CD4-positive, alpha-beta T cell treated with Interleukin-4 for 1 hour (primary cell): Measurements from ENCODE around the gene MARCHF3.

Experiments
- DNase-seq, 2 donors: peaks; one replicate each; pipeline ENCODE4 v3.0.0-alpha.2; 2020 to 2022

Gene MARCHF3

DNA sequence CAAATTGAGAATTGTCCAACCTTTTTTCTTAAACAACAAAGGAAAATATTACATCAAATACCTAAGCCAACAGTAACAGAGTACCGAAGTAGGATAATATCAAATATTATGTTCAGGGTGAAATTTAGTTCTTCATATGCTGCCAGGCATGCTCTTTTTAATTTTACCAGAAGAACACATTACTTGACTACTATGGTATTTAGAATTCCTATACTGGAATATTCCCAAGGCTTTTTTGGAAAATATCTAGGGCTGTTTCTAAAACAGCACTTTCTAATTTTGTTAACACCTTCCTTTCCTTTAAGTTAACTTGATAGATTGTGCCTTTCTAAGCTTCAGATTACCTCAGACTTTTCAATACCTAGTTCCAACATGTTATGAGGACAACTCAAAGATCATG is 48.7 kb downstream of the MARCHF3 start:
- DNase-seq: no peak

DNA sequence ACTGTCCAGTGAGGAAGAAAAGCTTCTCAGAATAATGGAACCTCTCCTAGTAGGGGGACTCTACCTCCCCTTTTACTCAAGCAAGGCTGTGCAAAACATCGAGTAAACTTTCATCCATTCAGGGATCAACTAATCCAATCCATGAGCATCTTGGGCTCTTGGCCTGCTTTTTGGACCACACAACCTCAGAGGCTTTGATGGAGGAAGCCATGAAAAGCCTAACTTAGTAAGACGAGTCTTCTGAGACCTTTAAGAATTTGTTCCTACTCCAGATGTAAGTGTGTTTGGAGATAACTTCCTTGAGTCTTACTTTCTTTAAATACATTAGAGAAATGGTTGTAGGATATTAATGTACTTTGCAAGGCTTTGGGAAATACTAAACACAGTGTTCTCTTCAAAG is 49.1 kb downstream of the MARCHF3 start:
- no peak for DNase-seq

DNA sequence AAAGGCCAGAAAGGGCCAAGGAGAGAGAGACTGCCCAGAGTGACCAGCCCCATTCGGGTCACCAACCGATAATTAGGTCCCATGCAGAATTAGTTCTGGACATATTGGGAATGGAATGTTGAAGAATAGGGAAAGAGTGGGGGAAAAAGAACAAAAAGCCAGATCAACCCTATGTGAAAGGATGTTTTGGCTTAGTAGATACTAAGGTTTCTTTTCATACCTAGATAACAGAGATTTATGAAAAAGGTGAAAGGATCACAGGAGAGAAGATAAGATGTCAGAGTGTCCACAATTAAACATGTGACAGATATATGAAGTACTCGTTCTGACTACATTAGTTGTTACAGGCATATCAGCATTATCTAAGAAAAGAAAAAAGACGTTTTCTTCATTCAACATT is 52.1 kb downstream of the MARCHF3 start:
- no peak for DNase-seq

DNA sequence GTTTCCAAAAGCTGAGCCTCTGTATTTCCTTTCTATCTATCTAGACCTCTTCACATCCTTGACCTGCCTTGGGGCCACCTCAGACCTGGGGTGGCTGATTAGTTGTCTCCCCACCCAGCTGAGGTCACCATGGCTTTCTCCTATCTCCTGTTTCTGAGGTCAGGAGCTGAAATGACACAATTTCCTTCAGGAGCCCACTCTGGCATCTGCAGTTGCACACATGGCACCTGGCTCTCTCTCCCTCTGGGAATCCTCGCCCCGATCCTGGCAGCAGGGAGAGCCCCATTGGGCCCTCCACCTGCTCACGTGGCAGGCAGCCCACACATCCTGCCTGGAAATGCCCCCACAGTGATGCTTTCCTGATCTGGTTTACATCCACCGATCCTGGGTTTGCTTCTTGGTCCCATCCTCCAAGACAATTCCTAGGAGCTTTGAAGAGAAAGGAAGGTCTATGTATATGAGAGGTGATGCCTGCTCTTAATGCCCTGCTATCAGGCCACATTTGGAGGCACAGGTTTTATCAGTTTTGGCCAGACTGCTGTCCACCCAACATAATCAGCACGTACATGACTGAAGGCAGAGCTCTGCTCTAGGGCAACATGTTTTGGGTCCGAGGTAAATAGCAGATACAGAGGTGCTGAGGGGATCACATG is 53.7 kb downstream of the MARCHF3 start:
- DNase-seq: no peak

DNA sequence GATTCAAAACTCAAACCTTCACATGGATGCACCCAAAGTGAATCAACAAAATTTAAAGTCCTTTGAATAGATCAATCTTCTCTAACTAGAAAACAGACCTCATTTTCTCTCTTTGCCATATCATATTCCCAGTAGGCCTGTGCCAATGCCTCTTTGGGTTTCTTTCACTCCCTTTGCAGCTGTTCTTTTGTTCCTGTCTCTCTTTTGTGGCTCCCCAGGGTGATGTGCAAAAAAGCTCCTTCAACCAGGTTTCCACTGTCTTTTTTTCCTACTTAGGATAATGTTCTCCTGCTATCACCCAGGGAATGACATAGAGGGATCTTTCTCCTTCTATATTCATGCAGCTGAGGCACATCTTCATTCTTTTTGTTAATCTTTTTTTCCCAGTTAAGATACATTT is 54.6 kb downstream of the MARCHF3 start:
- no peak for DNase-seq

DNA sequence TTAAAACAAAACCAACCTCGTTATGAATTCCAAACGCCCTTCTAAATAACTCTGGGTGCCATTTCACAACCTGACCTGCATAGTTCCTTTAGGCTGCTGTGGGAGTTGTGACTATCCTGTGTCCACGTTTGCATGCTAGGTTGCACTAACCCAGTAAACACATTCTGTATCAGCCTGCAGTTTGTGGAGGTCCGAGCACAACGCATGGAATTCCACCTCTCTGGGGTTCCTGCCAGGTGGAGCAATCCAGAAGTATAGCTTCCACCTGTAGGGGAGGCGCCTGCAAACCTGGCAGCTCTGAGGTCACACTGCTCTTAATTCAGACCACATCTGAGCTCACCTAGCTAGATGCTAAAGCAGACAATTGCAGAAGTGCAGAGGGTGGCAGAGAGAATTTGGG is 57.2 kb downstream of the MARCHF3 start:
- no peak for DNase-seq

DNA sequence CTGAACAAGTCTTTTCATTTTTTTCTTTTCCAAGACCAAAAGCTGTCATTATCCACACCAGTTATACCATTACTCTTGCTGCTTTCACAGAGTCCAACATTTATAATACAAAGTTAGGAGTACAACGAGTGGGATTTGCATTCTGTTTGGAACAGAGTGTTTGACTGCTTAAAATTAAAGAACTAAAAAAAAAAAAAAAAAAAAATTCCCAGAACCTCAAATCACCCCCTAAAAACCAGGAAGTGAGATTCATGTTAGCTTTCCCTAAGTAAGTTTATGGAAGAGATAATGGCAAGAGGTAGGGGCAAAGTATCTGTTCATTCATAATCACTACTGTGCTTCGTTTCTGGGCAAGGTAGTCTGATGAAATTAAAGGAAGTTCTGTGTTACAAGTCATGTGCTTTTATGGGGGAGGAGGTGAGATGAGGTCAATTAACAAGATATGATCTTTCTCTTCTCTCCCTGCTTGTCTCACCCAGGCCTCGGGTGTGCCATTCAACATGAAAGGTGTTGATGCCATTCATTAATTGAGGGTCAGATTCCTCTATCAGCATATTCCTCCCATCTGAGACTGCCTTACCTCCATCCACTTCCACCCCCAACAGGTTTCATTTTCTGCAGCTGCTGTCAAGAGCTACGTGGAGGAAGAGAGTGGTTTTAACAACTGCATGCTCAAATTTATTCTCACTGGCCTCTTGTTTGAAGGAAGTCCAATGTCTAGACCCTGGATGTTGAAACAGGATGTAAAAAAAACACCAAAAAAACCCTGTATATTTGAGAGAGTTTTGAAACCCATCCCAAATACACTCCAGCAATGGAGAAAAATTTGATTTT is 58.1 kb downstream of the MARCHF3 start:
- peak; percentile 38 to 55 for DNase-seq

DNA sequence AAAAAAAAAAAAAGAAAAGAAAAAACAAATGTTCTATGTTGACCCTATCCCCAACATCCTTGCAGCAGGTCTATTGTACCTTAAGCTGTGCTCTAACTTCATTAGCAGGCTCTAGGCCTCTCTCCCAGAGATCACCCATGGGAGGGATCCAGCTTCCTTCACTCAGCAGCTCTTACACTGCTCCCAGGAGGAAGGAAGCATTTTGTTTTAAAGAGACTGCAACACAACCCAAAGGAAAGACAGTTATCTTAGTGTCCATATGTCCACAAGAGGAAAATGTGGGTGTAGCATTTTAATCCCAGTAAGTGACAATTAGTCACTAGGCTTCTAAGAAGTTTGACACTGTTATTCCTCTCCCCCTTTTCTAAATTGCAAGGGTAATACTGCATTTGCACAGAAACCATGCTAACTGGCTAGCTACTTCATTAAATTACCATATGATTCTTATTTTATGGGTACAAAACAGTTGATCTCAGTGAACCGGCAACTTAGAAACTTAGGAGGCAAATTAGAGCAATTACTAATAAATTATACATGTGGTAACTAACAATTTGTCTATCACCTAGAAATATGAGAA is 58.8 kb downstream of the MARCHF3 start:
- no peak for DNase-seq

DNA sequence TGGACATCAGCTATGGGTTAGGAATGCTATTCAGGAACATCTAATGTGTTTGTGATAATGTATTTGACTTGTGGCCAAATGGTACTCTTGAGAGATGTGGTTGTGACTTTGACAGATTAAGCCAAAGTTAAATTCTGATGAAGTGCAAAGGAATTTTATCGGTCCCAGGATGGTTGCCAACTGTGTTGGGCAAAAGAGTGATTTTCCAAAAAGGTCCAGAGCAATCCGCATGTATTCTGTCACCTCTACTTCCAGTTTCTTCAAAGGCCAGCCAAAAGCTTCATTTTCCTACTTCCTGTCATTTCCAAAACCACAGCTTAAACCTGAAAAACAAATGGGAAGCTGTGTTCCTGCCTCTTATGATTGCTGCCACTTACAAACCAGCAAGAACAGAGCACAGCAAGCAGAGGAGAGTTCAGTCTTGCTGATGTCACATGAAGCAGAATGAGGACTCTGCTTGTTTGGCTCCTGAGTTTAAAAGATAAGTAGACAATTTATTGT is 59.8 kb downstream of the MARCHF3 start:
- no peak for DNase-seq

DNA sequence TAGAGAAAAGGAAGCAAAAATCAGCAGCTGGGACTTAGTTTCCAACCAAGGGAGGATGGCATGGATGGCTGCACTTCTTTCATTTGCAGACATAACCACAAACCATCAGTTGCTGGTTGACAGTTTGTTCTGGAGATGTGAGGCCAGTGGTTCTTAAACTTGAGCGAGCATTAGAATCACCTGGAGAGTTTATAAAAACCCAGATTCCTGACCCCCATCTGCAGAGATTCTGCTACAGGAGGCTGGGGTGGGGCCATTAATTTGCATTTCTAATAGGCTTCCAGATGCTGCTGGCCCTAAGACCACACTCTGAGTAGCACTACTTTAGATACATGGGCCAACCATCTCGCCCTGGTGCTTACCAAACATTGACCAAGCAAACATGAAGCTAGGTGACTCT is 60.8 kb downstream of the MARCHF3 start:
- DNase-seq: no peak

DNA sequence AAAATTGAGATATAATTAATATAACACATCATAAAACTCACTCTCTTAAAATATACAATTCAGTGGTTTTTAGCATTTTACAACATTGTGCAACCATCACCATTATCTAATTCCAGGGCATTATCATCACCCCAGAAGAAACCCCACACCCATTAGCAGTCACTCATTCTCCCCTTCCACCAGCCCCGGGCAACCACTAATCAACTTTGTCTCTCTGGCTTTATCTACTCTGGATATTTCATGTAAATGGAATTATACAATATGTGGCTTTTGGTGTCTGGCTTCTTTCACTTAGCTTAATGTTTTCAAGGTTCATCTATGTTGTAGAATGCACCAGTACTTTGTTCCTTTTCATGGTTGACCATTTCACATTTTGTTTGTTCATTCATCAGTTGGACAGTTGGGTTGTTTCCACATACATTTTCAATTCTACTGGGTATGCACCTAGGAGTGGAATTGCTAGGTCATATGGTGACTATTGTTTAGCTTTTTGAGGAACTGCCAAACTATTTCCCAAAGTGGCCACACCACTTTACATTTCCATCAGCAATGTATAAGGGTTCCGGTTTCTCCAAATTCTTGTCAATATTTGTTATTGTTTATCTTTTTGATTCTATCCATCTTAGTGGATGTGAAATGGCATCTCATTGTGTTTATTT is 62.4 kb downstream of the MARCHF3 start:
- no peak for DNase-seq

DNA sequence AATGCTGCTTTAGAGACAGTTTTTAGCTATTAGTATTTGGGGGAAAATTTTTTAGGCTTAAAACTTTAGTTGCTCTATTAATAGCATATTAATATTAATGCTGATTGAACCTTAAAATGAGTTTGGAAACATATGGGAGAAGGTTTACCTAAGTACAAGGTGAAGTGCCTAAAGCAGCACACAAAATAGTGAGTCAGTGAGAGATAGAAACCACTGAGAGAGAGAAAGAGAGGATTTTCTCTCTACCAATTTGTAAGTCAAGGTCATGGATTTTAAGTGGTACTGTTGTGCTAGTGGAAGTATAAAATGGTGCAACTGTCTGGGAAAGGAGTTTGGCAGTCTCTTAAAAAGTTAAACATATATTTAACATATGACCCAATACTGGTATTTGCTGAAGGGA is 64.9 kb downstream of the MARCHF3 start:
- DNase-seq: no peak

DNA sequence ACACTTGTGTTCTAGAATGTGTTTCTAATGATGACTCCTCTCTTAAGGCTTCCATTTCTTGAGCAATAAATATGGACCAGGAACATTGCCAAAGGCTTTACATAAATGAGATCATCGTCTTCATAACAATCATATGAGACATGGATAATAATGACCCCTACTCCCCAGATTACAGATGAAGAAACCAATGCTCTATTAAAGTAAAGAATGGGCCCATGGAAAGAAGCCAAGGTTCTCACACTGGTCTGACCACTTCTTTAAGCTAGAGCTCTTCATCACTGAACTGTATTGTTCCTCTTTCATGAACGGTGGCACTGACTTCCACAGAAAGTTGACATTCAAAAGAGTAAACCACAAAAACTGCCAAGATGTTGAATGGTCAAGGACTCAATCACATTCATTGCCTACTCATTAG is 65.3 kb downstream of the MARCHF3 start:
- DNase-seq: no peak

DNA sequence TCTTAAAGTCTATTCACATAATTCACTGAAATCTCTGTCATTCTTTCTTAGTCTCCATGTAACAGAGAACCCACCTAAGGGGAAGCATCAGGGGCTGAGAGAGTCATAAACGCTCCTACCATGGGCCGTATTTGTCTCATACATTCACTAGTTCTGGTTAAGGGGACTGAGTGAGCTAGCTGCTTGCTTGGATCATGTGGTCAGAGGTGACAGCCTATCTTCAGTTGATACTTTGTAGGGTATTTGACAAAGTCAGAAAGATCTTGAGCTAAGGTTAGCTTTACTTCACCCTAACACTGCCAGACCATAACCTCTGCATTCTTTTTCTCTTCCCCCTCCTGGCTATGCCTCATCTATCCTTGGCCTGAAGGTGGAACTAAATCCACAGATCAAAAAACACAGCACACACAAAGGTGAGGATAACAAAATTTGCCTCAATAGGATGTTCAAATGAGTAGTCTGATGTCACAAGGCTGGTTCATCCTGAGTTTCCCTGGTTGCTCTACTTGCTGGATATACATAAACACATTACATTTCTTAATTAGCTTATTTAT is 66.5 kb downstream of the MARCHF3 start:
- no peak for DNase-seq

DNA sequence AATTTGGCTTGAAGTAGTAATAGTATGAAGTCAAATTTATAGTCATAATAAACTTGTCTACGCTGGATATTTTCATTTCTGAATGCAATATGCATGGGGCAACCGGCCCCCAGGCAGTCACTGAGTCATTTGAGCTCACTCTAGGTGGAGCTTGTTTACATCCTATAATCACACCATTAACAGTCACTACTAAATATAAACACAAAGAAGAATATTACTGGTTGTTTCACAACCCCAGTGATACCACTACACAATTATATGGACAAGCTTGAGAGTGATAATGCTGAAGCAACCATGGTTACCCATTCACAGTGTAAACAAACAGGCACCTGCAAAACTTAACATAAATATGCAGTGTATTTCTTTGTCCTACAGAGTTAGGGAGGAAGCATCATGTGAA is 68.7 kb downstream of the MARCHF3 start:
- DNase-seq: no peak

DNA sequence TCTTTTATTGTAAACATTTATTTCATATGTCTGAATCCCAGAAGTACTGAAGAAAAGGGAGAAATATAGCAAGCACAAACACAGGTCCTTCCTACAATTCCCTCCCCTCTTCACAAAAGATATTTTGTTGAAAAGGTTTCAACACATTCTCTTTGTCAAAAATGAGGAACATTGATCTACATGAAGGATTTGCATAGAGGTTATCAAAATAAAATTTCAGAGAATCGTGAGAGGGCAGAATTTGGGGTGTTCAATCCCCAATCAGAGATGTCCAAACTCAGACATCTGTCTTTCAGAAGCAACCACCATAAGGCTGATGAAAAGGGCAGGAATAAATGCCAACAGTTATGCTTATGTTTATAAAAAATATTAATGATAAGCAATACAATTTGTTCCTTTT is 69.2 kb downstream of the MARCHF3 start:
- no peak for DNase-seq

DNA sequence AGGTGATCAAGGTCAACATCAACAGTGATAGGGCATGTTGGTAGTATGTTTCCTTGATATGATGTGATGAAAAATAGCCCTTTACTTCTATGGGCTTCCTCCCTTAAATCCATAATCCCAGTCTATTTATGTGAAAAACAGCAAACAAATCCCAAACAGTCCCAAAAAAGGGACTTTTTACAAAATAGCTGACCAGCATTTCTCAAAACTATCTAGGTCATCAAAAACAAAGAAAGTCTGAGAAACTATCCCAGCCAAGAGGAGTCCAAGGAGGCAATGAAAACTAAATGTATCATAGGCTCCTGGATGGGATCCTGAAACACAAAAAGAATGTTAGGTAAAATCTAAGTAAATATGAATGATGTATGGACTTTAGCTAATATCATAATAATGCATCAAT is 71.2 kb downstream of the MARCHF3 start:
- no peak for DNase-seq

DNA sequence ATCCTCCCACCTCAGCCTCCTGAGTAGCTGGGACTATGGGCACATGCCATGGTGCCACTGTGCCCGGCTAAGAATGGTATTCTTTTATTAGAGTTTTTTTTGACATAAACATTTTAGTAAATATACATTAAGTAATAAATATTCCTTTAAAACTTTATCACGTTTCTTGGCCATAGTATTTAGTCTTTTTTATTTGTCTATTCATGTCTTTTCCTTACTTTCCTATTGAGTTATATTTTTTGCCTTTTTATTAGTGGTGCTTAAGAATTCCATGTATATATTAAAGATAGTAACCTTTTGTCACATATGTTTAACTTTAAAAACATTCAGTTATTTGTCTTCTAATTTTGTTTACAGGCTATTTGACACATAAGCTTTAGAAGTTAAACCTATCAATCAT is 73.4 kb downstream of the MARCHF3 start:
- no peak for DNase-seq

DNA sequence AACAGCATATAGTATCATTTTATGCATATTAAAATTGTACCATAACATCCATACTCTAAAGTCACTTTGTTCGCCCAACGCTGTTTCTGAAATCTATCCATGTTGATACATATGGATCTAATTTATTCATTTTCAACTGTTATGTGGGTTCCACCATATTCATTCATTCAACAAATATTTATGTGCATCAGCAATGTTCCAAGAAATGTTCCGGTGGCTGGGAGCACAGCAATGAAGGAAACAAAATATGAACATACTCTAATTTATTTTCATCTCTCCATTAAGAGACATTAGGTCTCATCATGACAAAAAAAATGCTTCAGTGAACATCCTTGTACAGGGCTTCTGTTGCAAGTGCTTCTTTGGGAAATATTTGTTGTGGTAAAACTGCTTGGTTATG is 75.4 kb downstream of the MARCHF3 start:
- no peak for DNase-seq

DNA sequence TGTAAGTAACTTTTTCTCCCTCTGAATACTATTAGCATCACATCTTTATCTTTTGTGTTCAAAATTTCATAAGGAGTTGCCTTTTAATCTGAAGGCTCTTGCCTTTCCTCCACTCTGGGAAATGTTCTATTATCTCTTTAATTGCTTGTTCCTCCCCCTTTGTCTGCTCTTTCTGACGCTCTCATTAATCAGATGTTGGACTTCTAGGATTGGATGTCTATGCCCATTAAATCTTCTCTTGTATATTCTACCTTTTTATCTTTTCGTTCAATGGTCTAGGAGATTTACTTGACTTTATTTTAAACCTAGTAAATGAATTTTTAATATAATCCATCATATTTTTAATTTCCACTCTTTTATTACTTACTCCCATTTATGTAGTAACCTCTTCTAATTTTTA is 76.7 kb downstream of the MARCHF3 start:
- no peak for DNase-seq

DNA sequence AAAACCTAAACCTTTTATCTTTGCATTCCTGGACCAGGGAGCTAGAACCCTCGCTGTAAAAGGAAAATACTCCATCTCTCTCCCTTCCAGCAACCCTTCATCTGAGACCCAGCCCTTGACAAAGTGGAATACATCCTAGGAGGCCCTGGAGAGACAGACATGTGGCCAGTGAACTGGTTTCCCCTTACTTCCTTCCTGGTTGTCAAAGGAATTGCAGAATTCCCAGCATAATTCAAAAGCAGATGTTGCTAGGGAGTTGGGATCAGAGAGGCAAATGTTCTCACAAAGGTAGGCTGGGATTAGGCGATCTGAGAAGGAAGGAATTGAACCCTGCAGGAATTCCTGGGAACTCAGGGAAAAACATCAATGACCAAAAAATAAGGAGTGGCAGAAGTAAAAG is 80.9 kb downstream of the MARCHF3 start:
- DNase-seq: no peak

DNA sequence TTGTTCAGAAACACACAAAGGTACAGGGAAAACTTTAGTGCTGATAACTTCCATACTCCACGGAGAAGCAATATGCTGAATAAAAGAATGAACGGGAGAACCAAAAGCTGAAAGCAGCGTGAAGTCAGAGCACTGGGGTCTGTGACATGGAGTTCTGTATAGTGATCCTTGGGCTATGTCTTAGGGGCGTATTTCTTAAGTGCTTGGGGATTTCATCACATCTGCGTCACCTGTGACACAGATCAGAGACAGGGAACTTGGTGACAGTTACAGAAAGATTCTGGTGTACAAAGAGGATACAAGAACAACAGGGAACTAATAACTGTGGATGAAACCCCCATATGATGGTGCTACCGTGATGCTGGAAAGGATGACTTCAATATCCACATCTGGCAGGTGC is 81.9 kb downstream of the MARCHF3 start:
- DNase-seq: no peak

DNA sequence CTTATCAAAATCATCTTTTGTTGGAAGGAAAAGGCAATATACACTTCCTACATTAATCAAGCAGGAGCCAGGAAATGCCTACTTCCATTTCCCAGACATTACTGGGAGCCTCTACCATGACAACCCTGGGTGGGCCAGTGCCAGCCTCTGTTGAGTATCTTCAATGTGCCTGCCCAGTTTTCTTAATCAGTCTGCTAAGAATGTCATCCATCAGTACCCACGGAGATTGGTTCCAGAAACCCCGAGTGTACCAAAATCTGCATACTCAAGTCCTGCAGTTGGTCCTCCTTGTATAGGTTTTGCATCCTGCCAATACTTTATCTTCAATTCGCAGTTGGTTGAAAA is 82.4 kb downstream of the MARCHF3 start:
- DNase-seq: no peak
